A549 (cell line): ENCODE results near the gene CACNA1D. TPM values are rescaled to one million over a fixed set of nuclear protein-coding genes. Genes with fewer than 3 reads are reported as not detected.

Source experiments
- ATAC-seq, 2 experiments: fragments of 200-7000 bp in 1 of 2; fragments of >200 bp in 1 of 2; cut with Nextera tagmentation in 1 of 2; cut with Tn5 transposase in 1 of 2; 3 replicates each; pipeline versions ENCODE4 v1.8.0 to v1.9.1; 2018 to 2020; ENCODE audit warnings: mild to moderate bottlenecking in 1 of 2, moderate library complexity in 1 of 2
- CTCF ChIA-PET: fragments of 300-600 bp; sonication (Branson Sonifier 250); formaldehyde crosslinking; extraction: SDS; loops from one replicate; lab custom pipeline; 2021; ENCODE audit warnings: antibody characterized with exemption, inconsistent platforms; lab: Yijun Ruan, JAX
- POLR2A ChIA-PET: fragments of 350-600 bp; formaldehyde crosslinking; extraction: SDS; loops from one replicate; lab custom pipeline; 2021; ENCODE audit warnings: antibody characterized with exemption, inconsistent platforms; lab: Yijun Ruan, JAX
- DNase-seq, 2 experiments: peaks; one replicate each; pipeline versions ENCODE4 v3.0.0 to v3.0.0-alpha.2; 2011 to 2016; ENCODE audit warnings: low read depth in 1 of 2, low spot score in 1 of 2
- FAIRE-seq: peaks from 2 replicates; lab custom pipeline; 2011; peaks lifted over from hg19 to GRCh38; lab: Jason Lieb, UNC
- H3K27ac ChIP-seq, 2 experiments: fragments of >200 bp; sonication (Bioruptor Twin); formaldehyde crosslinking; 3 replicates each; pipeline ENCODE4 v1.5.1; 2016 to 2017
- H3K4me1 ChIP-seq: fragments of >200 bp; sonication (Bioruptor Twin); formaldehyde crosslinking; 3 replicates; pipeline ENCODE4 v1.6.1; 2016
- H3K4me2 ChIP-seq: fragments of >200 bp; sonication (Bioruptor Twin); formaldehyde crosslinking; 3 replicates; pipeline ENCODE4 v1.6.1; 2016
- H3K4me3 ChIP-seq: fragments of >200 bp; sonication (Bioruptor Twin); formaldehyde crosslinking; 3 replicates; pipeline ENCODE4 v1.5.1; 2016
- H3K9me3 ChIP-seq: fragments of >200 bp; sonication (Bioruptor Twin); formaldehyde crosslinking; 3 replicates; pipeline ENCODE4 v1.6.1; 2016
- CBX8 ChIP-seq: fragments of 200-600 bp; sonication (generic); IDR thresholded peaks from 2 replicates; pipeline ENCODE4 v1.6.1; 2016
- CHD4 ChIP-seq: fragments of 200-600 bp; sonication (generic); IDR thresholded peaks from 2 replicates; pipeline ENCODE4 v1.6.1; 2016; ENCODE audit warnings: antibody characterized with exemption, mild to moderate bottlenecking, borderline replicate concordance
- EHMT2 ChIP-seq: fragments of 200-600 bp; sonication (generic); IDR thresholded peaks from 2 replicates; pipeline ENCODE4 v1.6.1; 2016; ENCODE audit warnings: antibody characterized with exemption, low read depth, mild to moderate bottlenecking, moderate library complexity
- ESRRA ChIP-seq: fragments of 150-350 bp; IDR thresholded peaks from 2 replicates; pipeline ENCODE4 v1.6.1; 2014; ENCODE audit warnings: mild to moderate bottlenecking, low read length, borderline replicate concordance
- FOXS1 ChIP-seq: fragments of 250-450 bp; sonication (Bioruptor Pico); IDR thresholded peaks from 2 replicates; pipeline ENCODE4 v1.5.0; 2020; ENCODE audit warnings: mild to moderate bottlenecking, moderate library complexity
- HOXB13 ChIP-seq: fragments of 250-450 bp; sonication (Bioruptor Pico); IDR thresholded peaks from 2 replicates; pipeline ENCODE4 v1.5.0; 2020; ENCODE audit warnings: low read depth, mild to moderate bottlenecking, moderate library complexity
- JUN ChIP-seq, 2 experiments: fragments of >200 bp; sonication (Bioruptor Twin); formaldehyde crosslinking; IDR thresholded peaks; 2 replicates in 1 of 2; 3 replicates in 1 of 2; pipeline ENCODE4 v1.6.1; 2016 to 2017
- MAFK ChIP-seq: fragments of 450-650 bp; IDR thresholded peaks from 2 replicates; pipeline ENCODE4 v1.6.1; 2014; ENCODE audit not compliant: partially characterized antibody
- MAX ChIP-seq: IDR thresholded peaks from 2 replicates; pipeline ENCODE4 v1.6.1; 2012
- MAZ ChIP-seq: fragments of 150-350 bp; IDR thresholded peaks from 2 replicates; pipeline ENCODE4 v1.6.1; 2014; ENCODE audit warnings: antibody characterized with exemption, low read depth, low read length, borderline replicate concordance
- MYC ChIP-seq: IDR thresholded peaks from 2 replicates; pipeline ENCODE4 v1.6.1; 2012; ENCODE audit warnings: mild to moderate bottlenecking, inconsistent platforms, low read length, improper control_type of control experiment, borderline replicate concordance
- NFE2L2 ChIP-seq: fragments of 150-350 bp; conservative IDR thresholded peaks from 2 replicates; pipeline ENCODE4 v1.6.1; 2014; ENCODE audit warnings: low read length
- PHF8 ChIP-seq: fragments of 200-600 bp; sonication (generic); IDR thresholded peaks from 2 replicates; pipeline ENCODE4 v1.6.1; 2016; ENCODE audit warnings: low read depth, mild to moderate bottlenecking, antibody characterized with exemption, moderate library complexity, borderline replicate concordance
- POLR2AphosphoS2 ChIP-seq: conservative IDR thresholded peaks from 2 replicates; pipeline ENCODE4 v1.6.1; 2012; ENCODE audit warnings: low read length, improper control_type of control experiment, inconsistent platforms
- RARB ChIP-seq: fragments of 250-450 bp; sonication (Bioruptor Pico); IDR thresholded peaks from 2 replicates; pipeline ENCODE4 v1.8.0; 2021; ENCODE audit warnings: mild to moderate bottlenecking, moderate library complexity
- REST ChIP-seq: fragments of 200-600 bp; sonication (generic); IDR thresholded peaks from 2 replicates; pipeline ENCODE4 v1.6.1; 2016; ENCODE audit warnings: antibody characterized with exemption, mild to moderate bottlenecking, moderate library complexity
- RNF2 ChIP-seq: fragments of 200-600 bp; sonication (generic); IDR thresholded peaks from 2 replicates; pipeline ENCODE4 v1.6.1; 2016; ENCODE audit warnings: low read depth, mild to moderate bottlenecking, antibody characterized with exemption, moderate library complexity, borderline replicate concordance
- SMC3 ChIP-seq: fragments of >200 bp; sonication (Bioruptor Twin); formaldehyde crosslinking; IDR thresholded peaks from 3 replicates; pipeline ENCODE4 v1.6.1; 2018; ENCODE audit warnings: inconsistent platforms
- SREBF2 ChIP-seq: fragments of 450-650 bp; IDR thresholded peaks from 2 replicates; pipeline ENCODE4 v1.6.1; 2014; ENCODE audit warnings: mild to moderate bottlenecking, moderate library complexity
- TFCP2L1 ChIP-seq: fragments of 250-450 bp; sonication (Bioruptor Pico); IDR thresholded peaks from 2 replicates; pipeline ENCODE4 v1.5.0; 2021; ENCODE audit warnings: mild to moderate bottlenecking
- USF2 ChIP-seq: fragments of 450-650 bp; IDR thresholded peaks from 2 replicates; pipeline ENCODE4 v1.6.1; 2014; ENCODE audit warnings: antibody characterized with exemption
- ZFP36 ChIP-seq: fragments of 450-650 bp; IDR thresholded peaks from 2 replicates; pipeline ENCODE4 v1.6.1; 2014; ENCODE audit warnings: borderline replicate concordance; ENCODE audit not compliant: partially characterized antibody
- ZNF302 ChIP-seq: fragments of 250-450 bp; sonication (Bioruptor Pico); IDR thresholded peaks from 2 replicates; pipeline ENCODE4 v1.9.0; 2021; ENCODE audit warnings: inconsistent platforms, mild to moderate bottlenecking, moderate library complexity
- WGBS: methylation state at CpG from one replicate; pipeline ENCODE4 v1.1.6; 2017; ENCODE audit errors: missing lambda C conversion rate; 5-methylcytosine and 5-hydroxymethylcytosine counted together
- polyA plus RNA-seq, 4 experiments: library from polyadenylated mRNA; depleted of rRNA in 3 of 4; stranded (reverse); fragments of >200 nt; fragmentation: RNase III in 1 of 4; extraction: RNeasy Plus Mini Kit Qiagen cat#74134 plus additional on column Dnase treatment in 1 of 4; gene quantifications; 2 replicates in 3 of 4; 3 replicates in 1 of 4; pipeline ENCODE4 v1.2.3, GENCODE V29; 2011 to 2017

The CACNA1D gene
- polyA plus RNA-seq, 2 of the 4 experiments (the other 2 are of a cell fraction): 1.1 to 10.7 TPM

GRCh38 chr3:53694666-53695323 is 200.4 kb downstream of the CACNA1D start:
- Histone ChIP-seq H3K4me3 (no peak overlapping the region), H3K4me2 (no peak overlapping the region), H3K27ac (no peak overlapping the region), H3K9me3 (no peaks in the 10 kb centered on the region)
- DNase-seq (no peak), FAIRE-seq (no peak), ATAC-seq (no peak)
- ChIA-PET CTCF (interaction anchor here (0.6 kb wide), 1 partner anchor 37 kb away, joined by 4 read pairs; no protein-coding TSS in a partner anchor), POLR2A (no interaction called here)
- TF ChIP-seq HOXB13: no peak
- no peak for TF ChIP-seq MYC
- no peak for TF ChIP-seq RNF2
- no peak for TF ChIP-seq USF2
- TF ChIP-seq ZNF302 (CRISPR knock-in tag): no peak
- TF ChIP-seq MAZ: no peak
- no peak for TF ChIP-seq CBX8
- no peak for TF ChIP-seq POLR2AphosphoS2
- TF ChIP-seq EHMT2: no peak
- TF ChIP-seq, all 56 proteins: peak for 0
- 73% methylated on average over 15 of the region's 15 CpGs for WGBS
- no peaks in the 10 kb centered on the region for H3K4me1 ChIP-seq

GRCh38 chr3:53695324-53695690 is 200.9 kb downstream of the CACNA1D start:
- POLR2A ChIA-PET: no interaction called here
- DNase-seq: no peak
- Histone ChIP-seq H3K4me2 (no peak overlapping the region), H3K4me1 (no peaks in the 10 kb centered on the region), H3K4me3 (no peak overlapping the region), H3K9me3 (no peaks in the 10 kb centered on the region), H3K27ac (no peak overlapping the region)
- WGBS: 71% methylated on average over 7 of the region's 7 CpGs
- CTCF ChIA-PET: no interaction called here
- no peak for ATAC-seq
- FAIRE-seq: no peak
- TF ChIP-seq PHF8 (no peak), MAFK (no peak), CHD4 (no peak), ESRRA (no peak), MAX (no peak), TFCP2L1 (CRISPR knock-in tag) (no peak), RARB (CRISPR knock-in tag) (no peak), CBX8 (no peak), NFE2L2 (no peak), JUN (IDR thresholded peaks at IDR 0.05) (no peak), SREBF2 (no peak), ZFP36 (no peak), FOXS1 (CRISPR knock-in tag) (no peak), REST (no peak), EHMT2 (no peak), SMC3 (no peak)
